GM23338 (cell line): Measurements from ENCODE around the gene USH2A. TPM values are rescaled to one million over a fixed set of nuclear protein-coding genes. Genes with fewer than 3 reads are reported as not detected.

Experiments
- ATAC-seq: fragments of 200-7000 bp; cut with Tn5 transposase; 3 replicates; pipeline ENCODE4 v1.9.1; 2020
- DNase-seq: peaks from one replicate; pipeline ENCODE4 v3.0.0-alpha.2; 2015; ENCODE audit warnings: low spot score
- H2AFZ ChIP-seq: fragments of 200-600 bp; sonication (generic); 2 replicates; pipeline ENCODE4 v1.8.0; 2016; ENCODE audit warnings: antibody characterized with exemption, mild to moderate bottlenecking, moderate library complexity
- H3F3A ChIP-seq: fragments of 200-600 bp; sonication (generic); replicated peaks from 2 replicates; pipeline ENCODE4 v1.8.0; 2017; ENCODE audit warnings: antibody characterized with exemption, mixed run types, low read depth
- H3K27ac ChIP-seq: fragments of 200-600 bp; sonication (generic); 2 replicates; pipeline ENCODE4 v1.6.1; 2016; ENCODE audit warnings: low read depth
- H3K27me3 ChIP-seq: fragments of 200-600 bp; sonication (generic); 2 replicates; pipeline ENCODE4 v1.8.0; 2016; ENCODE audit warnings: mild to moderate bottlenecking, mixed run types, moderate library complexity; ENCODE audit not compliant: insufficient read depth
- H3K36me3 ChIP-seq: fragments of 200-600 bp; sonication (generic); 2 replicates; pipeline ENCODE4 v1.8.0; 2016; ENCODE audit warnings: mild to moderate bottlenecking; ENCODE audit not compliant: insufficient read depth
- H3K4me1 ChIP-seq: fragments of 200-600 bp; sonication (generic); 2 replicates; pipeline ENCODE4 v1.8.0; 2016; ENCODE audit warnings: mild to moderate bottlenecking, moderate library complexity; ENCODE audit not compliant: insufficient read depth
- H3K4me2 ChIP-seq: fragments of 200-600 bp; sonication (generic); 2 replicates; pipeline ENCODE4 v1.7.1; 2017; ENCODE audit warnings: mixed run types
- H3K4me3 ChIP-seq: fragments of 200-600 bp; sonication (generic); 2 replicates; pipeline ENCODE4 v1.6.1; 2016; ENCODE audit warnings: mixed run types
- H3K79me2 ChIP-seq: fragments of 200-600 bp; sonication (generic); replicated peaks from 2 replicates; pipeline ENCODE4 v1.8.0; 2017; ENCODE audit warnings: mild to moderate bottlenecking; ENCODE audit not compliant: insufficient read depth
- H3K9me2 ChIP-seq: fragments of 200-600 bp; sonication (generic); 2 replicates; pipeline ENCODE4 v1.8.0; 2017; ENCODE audit not compliant: insufficient read depth
- H4K20me1 ChIP-seq: fragments of 200-600 bp; sonication (generic); replicated peaks from 2 replicates; pipeline ENCODE4 v1.8.0; 2017; ENCODE audit warnings: mild to moderate bottlenecking; ENCODE audit not compliant: insufficient read depth
- H3K27ac Mint-ChIP-seq: 2 replicates; pipeline ENCODE4 v1.8.0; 2020; ENCODE audit warnings: inconsistent platforms, mild to moderate bottlenecking, moderate library complexity, mixed read lengths
- H3K27me3 Mint-ChIP-seq: 3 replicates; pipeline ENCODE4 v1.8.0; 2022; ENCODE audit warnings: low read depth, mild to moderate bottlenecking, moderate library complexity, mixed read lengths, inconsistent platforms; ENCODE audit not compliant: insufficient read depth, poor library complexity
- H3K36me3 Mint-ChIP-seq: 3 replicates; pipeline ENCODE4 v1.8.0; 2021; ENCODE audit warnings: low read depth, mild to moderate bottlenecking, inconsistent platforms, moderate library complexity, mixed read lengths
- H3K4me1 Mint-ChIP-seq: 3 replicates; pipeline ENCODE4 v1.8.0; 2020; ENCODE audit warnings: mild to moderate bottlenecking, inconsistent platforms, mixed read lengths
- H3K4me3 Mint-ChIP-seq: 3 replicates; pipeline ENCODE4 v1.8.0; 2021; ENCODE audit warnings: moderate library complexity, mild to moderate bottlenecking, inconsistent platforms, mixed read lengths
- H3K9me3 Mint-ChIP-seq: 3 replicates; pipeline ENCODE4 v1.8.0; 2020; ENCODE audit warnings: moderate library complexity, mild to moderate bottlenecking, inconsistent platforms, mixed read lengths
- CREB1 ChIP-seq: fragments of 250-450 bp; sonication (Bioruptor Pico); IDR thresholded peaks from 2 replicates; pipeline ENCODE4 v1.5.0; 2020; ENCODE audit warnings: low read depth, mild to moderate bottlenecking, moderate library complexity
- EZH2 ChIP-seq: fragments of 200-600 bp; sonication (generic); IDR thresholded peaks from one replicate; pipeline ENCODE4 v1.8.0; 2017; ENCODE audit warnings: antibody characterized with exemption, mild to moderate bottlenecking, low read depth; ENCODE audit not compliant: unreplicated experiment
- JUNB ChIP-seq: IDR thresholded peaks from one replicate; pipeline ENCODE4 v1.6.1; 2016; ENCODE audit warnings: antibody characterized with exemption; ENCODE audit not compliant: unreplicated experiment
- NANOG ChIP-seq: IDR thresholded peaks from 2 replicates; pipeline ENCODE4 v1.6.1; 2016; ENCODE audit warnings: antibody characterized with exemption, borderline replicate concordance
- POLR2AphosphoS5 ChIP-seq: IDR thresholded peaks from 2 replicates; pipeline ENCODE4 v1.6.1; 2016; ENCODE audit warnings: antibody characterized with exemption, low read depth
- STAT1 ChIP-seq: IDR thresholded peaks from one replicate; pipeline ENCODE4 v1.6.1; 2016; ENCODE audit warnings: antibody characterized with exemption; ENCODE audit not compliant: unreplicated experiment
- ZNF114 ChIP-seq: fragments of 250-450 bp; sonication (Bioruptor Pico); IDR thresholded peaks from 2 replicates; pipeline ENCODE4 v1.5.0; 2020; ENCODE audit warnings: mild to moderate bottlenecking, moderate library complexity
- ZNF331 ChIP-seq: fragments of 250-450 bp; sonication (Bioruptor Pico); IDR thresholded peaks from 2 replicates; pipeline ENCODE4 v1.5.0; 2020; ENCODE audit warnings: low read depth, mild to moderate bottlenecking, moderate library complexity
- polyA plus RNA-seq: library from polyadenylated mRNA; unstranded; fragments of >200 nt; fragmentation: Nextera tagmentation; extraction: Ambion mirVana; gene quantifications from 2 replicates; pipeline ENCODE4 v1.2.1, GENCODE V29; 2016
- total RNA-seq: library from RNA; depleted of rRNA; stranded (reverse); fragments of >200 nt; shearing (Covaris generic); gene quantifications from 2 replicates; pipeline ENCODE4 v1.2.3, GENCODE V29; 2014
- TF ChIP-seq, protein P1 (sequence below): IDR thresholded peaks from 2 replicates; pipeline ENCODE4 v1.6.1; 2016; ENCODE audit warnings: antibody characterized with exemption
- TF ChIP-seq, protein P2 (sequence below): IDR thresholded peaks from one replicate; pipeline ENCODE4 v1.6.1; 2018; ENCODE audit warnings: antibody characterized with exemption; ENCODE audit not compliant: unreplicated experiment
- TF ChIP-seq, protein P3 (sequence below): fragments of 250-450 bp; sonication (Bioruptor Pico); IDR thresholded peaks from 2 replicates; pipeline ENCODE4 v1.5.0; 2020; ENCODE audit warnings: mild to moderate bottlenecking, moderate library complexity

The USH2A gene
- total and polyA plus RNA-seq, 2 experiments from 2014 or later: 0.03 TPM

DNA sequence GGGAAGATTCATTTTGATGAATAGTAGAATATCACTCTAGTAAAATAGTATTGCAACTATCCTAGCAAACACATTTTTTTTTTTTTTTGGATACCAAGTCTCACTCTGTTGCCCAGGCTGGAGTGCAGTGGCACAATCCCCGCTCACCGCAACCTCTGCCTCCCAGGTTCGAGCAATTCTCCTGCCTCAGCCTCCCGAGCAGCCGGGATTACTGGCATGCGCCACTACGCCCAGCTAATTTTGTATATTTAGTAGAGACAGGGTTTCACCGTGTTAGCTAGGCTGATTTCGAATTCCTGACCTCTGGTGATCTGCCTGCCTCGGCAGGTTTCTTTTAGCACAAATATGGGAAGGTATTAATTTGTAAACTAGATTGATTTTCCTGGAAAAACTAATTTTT is 822.4 kb downstream of the USH2A start (continued):
- TF ChIP-seq, protein P1, sequence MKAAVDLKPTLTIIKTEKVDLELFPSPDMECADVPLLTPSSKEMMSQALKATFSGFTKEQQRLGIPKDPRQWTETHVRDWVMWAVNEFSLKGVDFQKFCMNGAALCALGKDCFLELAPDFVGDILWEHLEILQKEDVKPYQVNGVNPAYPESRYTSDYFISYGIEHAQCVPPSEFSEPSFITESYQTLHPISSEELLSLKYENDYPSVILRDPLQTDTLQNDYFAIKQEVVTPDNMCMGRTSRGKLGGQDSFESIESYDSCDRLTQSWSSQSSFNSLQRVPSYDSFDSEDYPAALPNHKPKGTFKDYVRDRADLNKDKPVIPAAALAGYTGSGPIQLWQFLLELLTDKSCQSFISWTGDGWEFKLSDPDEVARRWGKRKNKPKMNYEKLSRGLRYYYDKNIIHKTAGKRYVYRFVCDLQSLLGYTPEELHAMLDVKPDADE: no peak
- no peak for TF ChIP-seq STAT1
- TF ChIP-seq ZNF114: no peak
- TF ChIP-seq CREB1 (CRISPR knock-in tag): no peak
- TF ChIP-seq, protein P2, sequence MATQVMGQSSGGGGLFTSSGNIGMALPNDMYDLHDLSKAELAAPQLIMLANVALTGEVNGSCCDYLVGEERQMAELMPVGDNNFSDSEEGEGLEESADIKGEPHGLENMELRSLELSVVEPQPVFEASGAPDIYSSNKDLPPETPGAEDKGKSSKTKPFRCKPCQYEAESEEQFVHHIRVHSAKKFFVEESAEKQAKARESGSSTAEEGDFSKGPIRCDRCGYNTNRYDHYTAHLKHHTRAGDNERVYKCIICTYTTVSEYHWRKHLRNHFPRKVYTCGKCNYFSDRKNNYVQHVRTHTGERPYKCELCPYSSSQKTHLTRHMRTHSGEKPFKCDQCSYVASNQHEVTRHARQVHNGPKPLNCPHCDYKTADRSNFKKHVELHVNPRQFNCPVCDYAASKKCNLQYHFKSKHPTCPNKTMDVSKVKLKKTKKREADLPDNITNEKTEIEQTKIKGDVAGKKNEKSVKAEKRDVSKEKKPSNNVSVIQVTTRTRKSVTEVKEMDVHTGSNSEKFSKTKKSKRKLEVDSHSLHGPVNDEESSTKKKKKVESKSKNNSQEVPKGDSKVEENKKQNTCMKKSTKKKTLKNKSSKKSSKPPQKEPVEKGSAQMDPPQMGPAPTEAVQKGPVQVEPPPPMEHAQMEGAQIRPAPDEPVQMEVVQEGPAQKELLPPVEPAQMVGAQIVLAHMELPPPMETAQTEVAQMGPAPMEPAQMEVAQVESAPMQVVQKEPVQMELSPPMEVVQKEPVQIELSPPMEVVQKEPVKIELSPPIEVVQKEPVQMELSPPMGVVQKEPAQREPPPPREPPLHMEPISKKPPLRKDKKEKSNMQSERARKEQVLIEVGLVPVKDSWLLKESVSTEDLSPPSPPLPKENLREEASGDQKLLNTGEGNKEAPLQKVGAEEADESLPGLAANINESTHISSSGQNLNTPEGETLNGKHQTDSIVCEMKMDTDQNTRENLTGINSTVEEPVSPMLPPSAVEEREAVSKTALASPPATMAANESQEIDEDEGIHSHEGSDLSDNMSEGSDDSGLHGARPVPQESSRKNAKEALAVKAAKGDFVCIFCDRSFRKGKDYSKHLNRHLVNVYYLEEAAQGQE: no peak
- no peak for TF ChIP-seq POLR2AphosphoS5

DNA sequence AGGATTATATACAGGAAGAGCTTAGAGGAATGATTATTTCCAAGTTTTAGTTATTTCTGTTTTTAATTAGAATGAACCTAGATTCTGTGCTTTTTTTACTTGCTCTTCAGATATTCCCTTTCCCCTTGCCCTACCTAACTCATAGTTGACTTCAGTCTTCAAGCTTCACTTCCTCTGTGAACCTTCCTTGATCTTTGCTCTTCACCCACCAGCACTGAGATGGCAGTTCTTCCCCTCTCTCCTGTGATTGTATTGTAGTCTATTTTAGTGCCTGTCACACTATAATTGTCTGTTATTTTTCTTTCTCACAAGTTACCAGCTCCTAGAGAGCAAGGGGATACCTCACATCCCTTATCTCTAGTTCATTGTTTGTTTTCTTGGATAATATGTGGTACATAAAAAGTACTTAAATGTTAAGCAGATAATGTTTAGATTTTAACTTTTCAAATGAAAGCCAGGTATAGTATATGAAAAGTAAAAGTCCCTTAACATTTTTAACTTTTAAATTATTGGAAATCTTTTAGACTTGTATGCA is 822.9 kb downstream of the USH2A start:
- no peak overlapping the region for H3K27ac ChIP-seq
- no peak overlapping the region for H3K4me2 ChIP-seq
- TF ChIP-seq CREB1 (CRISPR knock-in tag) (no peak), STAT1 (no peak), JUNB (no peak), EZH2 (no peak), ZNF331 (CRISPR knock-in tag) (no peak), NANOG (no peak)
- TF ChIP-seq, protein P1: no peak
- TF ChIP-seq, protein P3, sequence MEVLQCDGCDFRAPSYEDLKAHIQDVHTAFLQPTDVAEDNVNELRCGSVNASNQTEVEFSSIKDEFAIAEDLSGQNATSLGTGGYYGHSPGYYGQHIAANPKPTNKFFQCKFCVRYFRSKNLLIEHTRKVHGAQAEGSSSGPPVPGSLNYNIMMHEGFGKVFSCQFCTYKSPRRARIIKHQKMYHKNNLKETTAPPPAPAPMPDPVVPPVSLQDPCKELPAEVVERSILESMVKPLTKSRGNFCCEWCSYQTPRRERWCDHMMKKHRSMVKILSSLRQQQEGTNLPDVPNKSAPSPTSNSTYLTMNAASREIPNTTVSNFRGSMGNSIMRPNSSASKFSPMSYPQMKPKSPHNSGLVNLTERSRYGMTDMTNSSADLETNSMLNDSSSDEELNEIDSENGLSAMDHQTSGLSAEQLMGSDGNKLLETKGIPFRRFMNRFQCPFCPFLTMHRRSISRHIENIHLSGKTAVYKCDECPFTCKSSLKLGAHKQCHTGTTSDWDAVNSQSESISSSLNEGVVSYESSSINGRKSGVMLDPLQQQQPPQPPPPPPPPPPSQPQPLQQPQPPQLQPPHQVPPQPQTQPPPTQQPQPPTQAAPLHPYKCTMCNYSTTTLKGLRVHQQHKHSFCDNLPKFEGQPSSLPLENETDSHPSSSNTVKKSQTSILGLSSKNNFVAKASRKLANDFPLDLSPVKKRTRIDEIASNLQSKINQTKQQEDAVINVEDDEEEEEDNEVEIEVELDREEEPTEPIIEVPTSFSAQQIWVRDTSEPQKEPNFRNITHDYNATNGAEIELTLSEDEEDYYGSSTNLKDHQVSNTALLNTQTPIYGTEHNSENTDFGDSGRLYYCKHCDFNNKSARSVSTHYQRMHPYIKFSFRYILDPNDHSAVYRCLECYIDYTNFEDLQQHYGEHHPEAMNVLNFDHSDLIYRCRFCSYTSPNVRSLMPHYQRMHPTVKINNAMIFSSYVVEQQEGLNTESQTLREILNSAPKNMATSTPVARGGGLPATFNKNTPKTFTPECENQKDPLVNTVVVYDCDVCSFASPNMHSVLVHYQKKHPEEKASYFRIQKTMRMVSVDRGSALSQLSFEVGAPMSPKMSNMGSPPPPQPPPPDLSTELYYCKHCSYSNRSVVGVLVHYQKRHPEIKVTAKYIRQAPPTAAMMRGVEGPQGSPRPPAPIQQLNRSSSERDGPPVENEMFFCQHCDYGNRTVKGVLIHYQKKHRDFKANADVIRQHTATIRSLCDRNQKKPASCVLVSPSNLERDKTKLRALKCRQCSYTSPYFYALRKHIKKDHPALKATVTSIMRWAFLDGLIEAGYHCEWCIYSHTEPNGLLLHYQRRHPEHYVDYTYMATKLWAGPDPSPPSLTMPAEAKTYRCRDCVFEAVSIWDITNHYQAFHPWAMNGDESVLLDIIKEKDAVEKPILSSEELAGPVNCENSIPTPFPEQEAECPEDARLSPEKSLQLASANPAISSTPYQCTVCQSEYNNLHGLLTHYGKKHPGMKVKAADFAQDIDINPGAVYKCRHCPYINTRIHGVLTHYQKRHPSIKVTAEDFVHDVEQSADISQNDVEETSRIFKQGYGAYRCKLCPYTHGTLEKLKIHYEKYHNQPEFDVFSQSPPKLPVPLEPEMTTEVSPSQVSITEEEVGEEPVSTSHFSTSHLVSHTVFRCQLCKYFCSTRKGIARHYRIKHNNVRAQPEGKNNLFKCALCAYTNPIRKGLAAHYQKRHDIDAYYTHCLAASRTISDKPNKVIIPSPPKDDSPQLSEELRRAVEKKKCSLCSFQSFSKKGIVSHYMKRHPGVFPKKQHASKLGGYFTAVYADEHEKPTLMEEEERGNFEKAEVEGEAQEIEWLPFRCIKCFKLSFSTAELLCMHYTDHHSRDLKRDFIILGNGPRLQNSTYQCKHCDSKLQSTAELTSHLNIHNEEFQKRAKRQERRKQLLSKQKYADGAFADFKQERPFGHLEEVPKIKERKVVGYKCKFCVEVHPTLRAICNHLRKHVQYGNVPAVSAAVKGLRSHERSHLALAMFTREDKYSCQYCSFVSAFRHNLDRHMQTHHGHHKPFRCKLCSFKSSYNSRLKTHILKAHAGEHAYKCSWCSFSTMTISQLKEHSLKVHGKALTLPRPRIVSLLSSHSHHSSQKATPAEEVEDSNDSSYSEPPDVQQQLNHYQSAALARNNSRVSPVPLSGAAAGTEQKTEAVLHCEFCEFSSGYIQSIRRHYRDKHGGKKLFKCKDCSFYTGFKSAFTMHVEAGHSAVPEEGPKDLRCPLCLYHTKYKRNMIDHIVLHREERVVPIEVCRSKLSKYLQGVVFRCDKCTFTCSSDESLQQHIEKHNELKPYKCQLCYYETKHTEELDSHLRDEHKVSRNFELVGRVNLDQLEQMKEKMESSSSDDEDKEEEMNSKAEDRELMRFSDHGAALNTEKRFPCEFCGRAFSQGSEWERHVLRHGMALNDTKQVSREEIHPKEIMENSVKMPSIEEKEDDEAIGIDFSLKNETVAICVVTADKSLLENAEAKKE (CRISPR knock-in tag): no peak

More for the DNA sequence above, 822.9 kb downstream of the USH2A start:
- Mint-ChIP-seq H3K27ac (peak overlapping the region; percentile 46), H3K4me1 (peaks cover 25% of the 10 kb centered on the region), H3K4me3 (no peak overlapping the region), H3K36me3 (peaks cover 21% of the 10 kb centered on the region; the same call in 2 of the 3 replicates), H3K9me3 (no peaks in the 10 kb centered on the region), H3K27me3 (no peaks in the 10 kb centered on the region)
- peak; percentile 26; the same call in 1 of the 3 replicates for ATAC-seq
- no peaks in the 10 kb centered on the region for H3K79me2 ChIP-seq
- no peak overlapping the region for H3K4me3 ChIP-seq
- no peaks in the 10 kb centered on the region; the same call in 1 of the 2 replicates for H4K20me1 ChIP-seq
- H3K4me1 ChIP-seq: peaks cover 8% of the 10 kb centered on the region
- H2AFZ ChIP-seq: no peak overlapping the region
- no peaks in the 10 kb centered on the region for H3K9me2 ChIP-seq
- no peak for DNase-seq
- H3F3A ChIP-seq: no peaks in the 10 kb centered on the region
- H3K27me3 ChIP-seq: no peaks in the 10 kb centered on the region
- H3K36me3 ChIP-seq: no peaks in the 10 kb centered on the region
